Measurements from ENCODE around the gene PPP3R1.

PPP3R1 gene

DNA sequence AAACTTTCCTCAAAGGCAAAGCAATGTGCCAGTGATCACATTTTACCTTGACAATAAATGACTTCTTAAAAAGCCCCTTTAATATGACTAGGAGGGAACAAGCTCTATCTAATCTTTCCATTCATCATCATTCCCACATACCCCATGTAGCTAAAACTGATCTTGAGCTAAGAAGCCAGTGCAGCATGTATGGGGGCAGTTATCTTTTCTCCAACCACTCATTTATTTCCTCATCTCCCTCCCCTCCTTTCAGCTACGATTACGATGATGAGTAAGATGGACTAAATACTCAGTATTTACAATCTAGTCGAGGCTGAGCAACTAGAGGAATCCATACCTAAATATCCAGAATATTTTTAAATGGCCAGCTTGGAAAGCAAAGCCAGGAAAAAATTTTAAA lies 59.2 kb downstream of the PPP3R1 start:
- Histone ChIP-seq H3K9me3 (ENCODE audit: insufficient read depth, low read depth, low read length) (no peaks in the 10 kb centered on the region), H2AFZ (ENCODE audit: low read length) (no peak overlapping the region), H4K20me1 (ENCODE audit: insufficient read depth, low read length, poor library complexity, severe bottlenecking) (peaks cover 67% of the 10 kb centered on the region), H3K4me3 (ENCODE audit: low read length, poor library complexity, severe bottlenecking) (no peak overlapping the region), H3K4me2 (ENCODE audit: low read depth, low read length, poor library complexity, severe bottlenecking) (no peak overlapping the region), H3K27me3 (ENCODE audit: insufficient read depth, low read length, poor library complexity, severe bottlenecking) (no peaks in the 10 kb centered on the region), H3K4me1 (ENCODE audit: insufficient read depth, low read length, poor library complexity, severe bottlenecking) (no peaks in the 10 kb centered on the region), H3K9me2 (replicated peaks; ENCODE audit: low read depth, low read length) (no peaks in the 10 kb centered on the region), H3K9ac (ENCODE audit: low read depth, low read length, poor library complexity, severe bottlenecking) (no peak overlapping the region), H3K36me3 (ENCODE audit: insufficient read depth, low read length) (no peaks in the 10 kb centered on the region; the same call in 1 of the 2 replicates), H3F3A (ENCODE audit: low read depth) (no peaks in the 10 kb centered on the region), H3K79me2 (ENCODE audit: insufficient read depth, low read length) (peaks cover 96% of the 10 kb centered on the region)
- TF ChIP-seq, protein P1, sequence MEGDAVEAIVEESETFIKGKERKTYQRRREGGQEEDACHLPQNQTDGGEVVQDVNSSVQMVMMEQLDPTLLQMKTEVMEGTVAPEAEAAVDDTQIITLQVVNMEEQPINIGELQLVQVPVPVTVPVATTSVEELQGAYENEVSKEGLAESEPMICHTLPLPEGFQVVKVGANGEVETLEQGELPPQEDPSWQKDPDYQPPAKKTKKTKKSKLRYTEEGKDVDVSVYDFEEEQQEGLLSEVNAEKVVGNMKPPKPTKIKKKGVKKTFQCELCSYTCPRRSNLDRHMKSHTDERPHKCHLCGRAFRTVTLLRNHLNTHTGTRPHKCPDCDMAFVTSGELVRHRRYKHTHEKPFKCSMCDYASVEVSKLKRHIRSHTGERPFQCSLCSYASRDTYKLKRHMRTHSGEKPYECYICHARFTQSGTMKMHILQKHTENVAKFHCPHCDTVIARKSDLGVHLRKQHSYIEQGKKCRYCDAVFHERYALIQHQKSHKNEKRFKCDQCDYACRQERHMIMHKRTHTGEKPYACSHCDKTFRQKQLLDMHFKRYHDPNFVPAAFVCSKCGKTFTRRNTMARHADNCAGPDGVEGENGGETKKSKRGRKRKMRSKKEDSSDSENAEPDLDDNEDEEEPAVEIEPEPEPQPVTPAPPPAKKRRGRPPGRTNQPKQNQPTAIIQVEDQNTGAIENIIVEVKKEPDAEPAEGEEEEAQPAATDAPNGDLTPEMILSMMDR (conservative IDR thresholded peaks at IDR 0.05; ENCODE audit: low read length), result no peak
- no peak for TF ChIP-seq EZH2phosphoT487 (IDR thresholded peaks at IDR 0.05; ENCODE audit: borderline replicate concordance)

DNA sequence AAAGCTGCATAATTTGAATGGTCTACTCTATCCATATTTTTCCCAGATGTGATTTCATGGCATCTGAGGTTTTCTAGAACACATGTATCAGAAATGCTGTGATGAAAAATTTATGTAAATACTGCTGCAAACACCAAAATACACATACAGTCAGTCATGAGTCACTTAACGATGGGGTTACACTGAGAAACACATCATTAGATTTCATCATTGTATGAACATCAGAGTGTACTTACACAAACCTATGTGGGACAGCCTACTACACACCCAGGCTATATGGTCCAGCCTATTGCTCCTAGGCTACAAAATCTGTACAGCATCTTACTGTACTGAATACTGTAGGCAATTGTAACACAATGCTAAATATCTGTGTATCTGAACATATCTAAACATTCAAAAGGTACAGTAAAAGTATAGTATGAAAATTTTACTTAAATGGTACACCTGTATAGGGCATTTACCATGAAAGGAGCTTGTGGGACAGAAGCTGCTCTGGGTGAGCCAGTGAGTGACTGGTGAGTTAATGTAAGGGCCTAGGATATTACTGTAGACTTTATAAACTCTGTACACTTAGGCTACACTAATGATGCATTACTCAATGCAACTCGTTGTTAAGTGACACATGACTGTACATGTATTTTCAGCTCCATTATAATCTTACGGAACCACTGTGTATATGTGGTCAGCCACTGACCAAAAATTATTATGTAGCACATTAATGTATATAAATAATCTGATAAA lies 61.2 kb downstream of the PPP3R1 start:
- Histone ChIP-seq H3K36me3 (ENCODE audit: insufficient read depth, low read length) (peaks cover 13% of the 10 kb centered on the region; the same call in 1 of the 2 replicates), H2AFZ (ENCODE audit: low read length) (no peak overlapping the region)

DNA sequence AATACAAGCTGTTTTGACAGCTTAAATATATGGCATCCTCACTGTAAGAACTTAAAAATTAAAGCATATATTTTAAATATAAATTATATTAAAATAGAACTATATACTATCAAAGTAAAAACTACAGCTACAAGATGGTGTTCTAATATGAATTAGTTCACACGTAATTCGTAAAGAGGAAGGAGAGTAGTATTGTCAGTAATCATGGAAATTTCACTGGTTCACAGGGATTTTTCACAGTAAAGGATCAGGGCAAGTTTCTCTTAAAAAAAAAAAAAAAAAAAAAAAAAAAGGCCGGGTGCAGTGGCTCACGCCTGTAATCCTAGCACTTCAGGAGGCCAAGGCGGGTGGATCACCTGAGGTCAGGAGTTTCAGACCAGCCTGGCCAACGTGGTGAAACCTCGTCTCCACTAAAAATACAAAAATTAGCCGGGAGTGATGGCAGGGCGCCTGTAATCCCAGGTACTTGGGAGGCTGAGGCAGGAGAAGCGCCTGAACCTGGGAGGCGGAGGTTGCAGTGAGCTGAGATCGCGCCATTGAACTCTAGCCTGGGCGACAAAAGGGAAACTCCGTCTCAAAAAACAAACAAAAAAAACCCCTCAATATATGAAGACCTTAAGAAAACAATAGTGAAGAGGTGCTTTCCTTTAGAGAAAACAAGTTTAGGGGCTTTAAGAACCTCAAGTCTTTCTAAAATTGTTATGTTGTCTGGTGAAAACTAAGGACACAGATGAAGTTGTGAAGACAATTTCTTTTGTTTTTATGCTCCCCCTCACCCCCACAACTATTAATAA lies 62.1 kb downstream of the PPP3R1 start:
- Histone ChIP-seq H3K79me2 (ENCODE audit: insufficient read depth, low read length) (peaks cover 87% of the 10 kb centered on the region), H3K9me3 (ENCODE audit: insufficient read depth, low read depth, low read length) (no peaks in the 10 kb centered on the region), H3K9me2 (replicated peaks; ENCODE audit: low read depth, low read length) (no peaks in the 10 kb centered on the region), H2AFZ (ENCODE audit: low read length) (no peak overlapping the region), H3K36me3 (ENCODE audit: insufficient read depth, low read length) (peaks cover 21% of the 10 kb centered on the region; the same call in 1 of the 2 replicates), H3K4me3 (ENCODE audit: low read length, poor library complexity, severe bottlenecking) (no peak overlapping the region), H3K27me3 (ENCODE audit: insufficient read depth, low read length, poor library complexity, severe bottlenecking) (no peaks in the 10 kb centered on the region), H3F3A (ENCODE audit: low read depth) (no peaks in the 10 kb centered on the region), H3K4me1 (ENCODE audit: insufficient read depth, low read length, poor library complexity, severe bottlenecking) (no peaks in the 10 kb centered on the region), H3K9ac (ENCODE audit: low read depth, low read length, poor library complexity, severe bottlenecking) (no peak overlapping the region), H3K4me2 (ENCODE audit: low read depth, low read length, poor library complexity, severe bottlenecking) (no peak overlapping the region), H4K20me1 (ENCODE audit: insufficient read depth, low read length, poor library complexity, severe bottlenecking) (peaks cover 56% of the 10 kb centered on the region)
- TF ChIP-seq, protein P1 (conservative IDR thresholded peaks at IDR 0.05; ENCODE audit: low read length), result no peak
- no peak for TF ChIP-seq EZH2phosphoT487 (IDR thresholded peaks at IDR 0.05; ENCODE audit: borderline replicate concordance)

More for the DNA sequence above, 61.2 kb downstream of the PPP3R1 start:
- TF ChIP-seq, protein P1 (conservative IDR thresholded peaks at IDR 0.05; ENCODE audit: low read length), result no peak
- no peak for TF ChIP-seq EZH2phosphoT487 (IDR thresholded peaks at IDR 0.05; ENCODE audit: borderline replicate concordance)
- Histone ChIP-seq H3K9ac (ENCODE audit: low read depth, low read length, poor library complexity, severe bottlenecking) (no peak overlapping the region), H3K4me3 (ENCODE audit: low read length, poor library complexity, severe bottlenecking) (no peak overlapping the region), H3F3A (ENCODE audit: low read depth) (no peaks in the 10 kb centered on the region), H3K4me2 (ENCODE audit: low read depth, low read length, poor library complexity, severe bottlenecking) (no peak overlapping the region), H3K79me2 (ENCODE audit: insufficient read depth, low read length) (peaks cover 97% of the 10 kb centered on the region), H3K4me1 (ENCODE audit: insufficient read depth, low read length, poor library complexity, severe bottlenecking) (no peaks in the 10 kb centered on the region), H4K20me1 (ENCODE audit: insufficient read depth, low read length, poor library complexity, severe bottlenecking) (peaks cover 59% of the 10 kb centered on the region), H3K27me3 (ENCODE audit: insufficient read depth, low read length, poor library complexity, severe bottlenecking) (no peaks in the 10 kb centered on the region), H3K9me3 (ENCODE audit: insufficient read depth, low read depth, low read length) (no peaks in the 10 kb centered on the region), H3K9me2 (replicated peaks; ENCODE audit: low read depth, low read length) (no peaks in the 10 kb centered on the region)
